H1 (cell line): ENCODE results near the gene FAN1.
A peak's percentile ranks its signal among the peaks of the same experiment; 100 is the strongest.

Experiments used
- CBX8 ChIP-seq: fragments of 300-800, 300-1000 bp; sonication (generic); IDR thresholded peaks from 2 replicates; pipeline ENCODE4 v1.7.1; 2016; ENCODE audit warnings: low read depth, low read length, borderline replicate concordance
- CEBPB ChIP-seq: IDR thresholded peaks from 2 replicates; pipeline ENCODE4 v1.6.1; 2012; ENCODE audit warnings: low read depth, low read length
- CTCF ChIP-seq, 3 experiments: IDR thresholded peaks; 1 replicate in 2 of 3; 2 replicates in 1 of 3; pipeline versions ENCODE4 v1.5.1 to v1.6.1; 2011; ENCODE audit warnings: low read length in 3 of 3, mild to moderate bottlenecking in 3 of 3, inconsistent platforms in 2 of 3, low read depth in 1 of 3, moderate library complexity in 1 of 3; ENCODE audit not compliant: insufficient read depth in 1 of 3; ENCODE audit errors: control extremely low read depth in 1 of 3
- EZH2 ChIP-seq: fragments of 200-600 bp; sonication (generic); IDR thresholded peaks from 2 replicates; pipeline ENCODE4 v1.7.1; 2012; ENCODE audit warnings: low read depth, mild to moderate bottlenecking, moderate library complexity, low read length, inconsistent platforms; ENCODE audit not compliant: severe bottlenecking
- GABPA ChIP-seq: IDR thresholded peaks from 2 replicates; pipeline ENCODE4 v1.6.1; 2011; ENCODE audit warnings: mild to moderate bottlenecking, low read length, moderate library complexity, borderline replicate concordance; ENCODE audit not compliant: insufficient read depth
- HDAC2 ChIP-seq, 2 experiments: fragments of 300-600 bp in 1 of 2; sonication (generic) in 1 of 2; IDR thresholded peaks; 2 replicates each; pipeline ENCODE4 v1.6.1; 2011 to 2012; ENCODE audit warnings: low read depth in 2 of 2, low read length in 2 of 2, mild to moderate bottlenecking in 2 of 2, moderate library complexity in 2 of 2, borderline replicate concordance in 1 of 2, inconsistent platforms in 1 of 2
- JUN ChIP-seq: IDR thresholded peaks from 2 replicates; pipeline ENCODE4 v1.6.1; 2011; ENCODE audit warnings: low read depth, mild to moderate bottlenecking, improper control_type of control experiment, low read length
- NANOG ChIP-seq: IDR thresholded peaks from 2 replicates; pipeline ENCODE4 v1.6.1; 2011; ENCODE audit warnings: low read length, low read depth, mild to moderate bottlenecking, inconsistent platforms; ENCODE audit not compliant: insufficient read depth, poor library complexity, severe bottlenecking
- SP1 ChIP-seq: IDR thresholded peaks from 2 replicates; pipeline ENCODE4 v1.6.1; 2011; ENCODE audit warnings: low read depth, low read length
- SP2 ChIP-seq: IDR thresholded peaks from 2 replicates; pipeline ENCODE4 v1.6.1; 2012; ENCODE audit warnings: mild to moderate bottlenecking, low read length, inconsistent platforms
- TAF1 ChIP-seq: IDR thresholded peaks from 2 replicates; pipeline ENCODE4 v1.6.1; 2011; ENCODE audit warnings: mild to moderate bottlenecking, low read depth, low read length
- TF ChIP-seq, protein P1 (sequence below): IDR thresholded peaks from 2 replicates; pipeline ENCODE4 v1.6.1; 2012; ENCODE audit warnings: low read length, inconsistent platforms

- TF ChIP-seq EZH2 = no peak
- peak; percentile 3 for TF ChIP-seq NANOG
- TF ChIP-seq SP2 = no peak
- TF ChIP-seq JUN = no peak
- no peak for TF ChIP-seq TAF1
- no peak for TF ChIP-seq SP1
- TF ChIP-seq, protein P1, sequence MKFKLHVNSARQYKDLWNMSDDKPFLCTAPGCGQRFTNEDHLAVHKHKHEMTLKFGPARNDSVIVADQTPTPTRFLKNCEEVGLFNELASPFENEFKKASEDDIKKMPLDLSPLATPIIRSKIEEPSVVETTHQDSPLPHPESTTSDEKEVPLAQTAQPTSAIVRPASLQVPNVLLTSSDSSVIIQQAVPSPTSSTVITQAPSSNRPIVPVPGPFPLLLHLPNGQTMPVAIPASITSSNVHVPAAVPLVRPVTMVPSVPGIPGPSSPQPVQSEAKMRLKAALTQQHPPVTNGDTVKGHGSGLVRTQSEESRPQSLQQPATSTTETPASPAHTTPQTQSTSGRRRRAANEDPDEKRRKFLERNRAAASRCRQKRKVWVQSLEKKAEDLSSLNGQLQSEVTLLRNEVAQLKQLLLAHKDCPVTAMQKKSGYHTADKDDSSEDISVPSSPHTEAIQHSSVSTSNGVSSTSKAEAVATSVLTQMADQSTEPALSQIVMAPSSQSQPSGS = no peak
- no peak for TF ChIP-seq CTCF (IDR thresholded peaks at IDR 0.05; ENCODE audit: control extremely low read depth in 1 of 3, insufficient read depth in 1 of 3, low read depth in 1 of 3, low read length in 3 of 3)
- TF ChIP-seq CBX8 = no peak
- TF ChIP-seq CEBPB = no peak
- no peak for TF ChIP-seq HDAC2 (IDR thresholded peaks at IDR 0.05; ENCODE audit: borderline replicate concordance in 1 of 2, low read depth in 2 of 2, low read length in 2 of 2)
- no peak for TF ChIP-seq GABPA
Measured at GRCh38 chr15:30921781-30922479, 18.2 kb downstream of the FAN1 start.
